Right ventricle myocardium superior (tissue), 1 donor: ENCODE measurements around the gene IZUMO1R. TPM values are rescaled to one million over a fixed set of nuclear protein-coding genes. Genes with fewer than 3 reads are reported as not detected.
"Not testable (repeated sequence)": the region's sequence is repeated elsewhere in the genome, so short reads cannot be mapped to it uniquely, and the experiment has no call there.

ENCODE experiments used
- ATAC-seq: fragments of 200-7000 bp; cut with Tn5 transposase; one replicate; pipeline ENCODE4 v1.9.1; 2020; ENCODE audit warnings: mild to moderate bottlenecking; ENCODE audit not compliant: poor library complexity
- DNase-seq: peaks from one replicate; pipeline ENCODE4 v3.0.0-alpha.2; 2020
- intact Hi-C: fragments of 100-400 bp; cut with DNase I; formaldehyde crosslinking; loops from one replicate; pipeline ENCODE4 v1.11.2; 2022
- long read RNA-seq: library from polyadenylated mRNA; unstranded; transcript quantifications from one replicate; pipeline ENCODE4 v2.0.0, GENCODE V29; 2021
- total RNA-seq: library from RNA; stranded (reverse); fragmentation: NEBNext Ultra II Directional; extraction: Animal tissue kit (Norgen Biotek cat#: 25700); gene quantifications from one replicate; pipeline ENCODE4 v1.2.1, GENCODE V29; 2021
- donor health status: DM: no; HTN: yes; CAD: no; lungs with severe emphysema.

IZUMO1R gene
- total RNA-seq = not detected
- long read RNA-seq = 0 reads

DNA sequence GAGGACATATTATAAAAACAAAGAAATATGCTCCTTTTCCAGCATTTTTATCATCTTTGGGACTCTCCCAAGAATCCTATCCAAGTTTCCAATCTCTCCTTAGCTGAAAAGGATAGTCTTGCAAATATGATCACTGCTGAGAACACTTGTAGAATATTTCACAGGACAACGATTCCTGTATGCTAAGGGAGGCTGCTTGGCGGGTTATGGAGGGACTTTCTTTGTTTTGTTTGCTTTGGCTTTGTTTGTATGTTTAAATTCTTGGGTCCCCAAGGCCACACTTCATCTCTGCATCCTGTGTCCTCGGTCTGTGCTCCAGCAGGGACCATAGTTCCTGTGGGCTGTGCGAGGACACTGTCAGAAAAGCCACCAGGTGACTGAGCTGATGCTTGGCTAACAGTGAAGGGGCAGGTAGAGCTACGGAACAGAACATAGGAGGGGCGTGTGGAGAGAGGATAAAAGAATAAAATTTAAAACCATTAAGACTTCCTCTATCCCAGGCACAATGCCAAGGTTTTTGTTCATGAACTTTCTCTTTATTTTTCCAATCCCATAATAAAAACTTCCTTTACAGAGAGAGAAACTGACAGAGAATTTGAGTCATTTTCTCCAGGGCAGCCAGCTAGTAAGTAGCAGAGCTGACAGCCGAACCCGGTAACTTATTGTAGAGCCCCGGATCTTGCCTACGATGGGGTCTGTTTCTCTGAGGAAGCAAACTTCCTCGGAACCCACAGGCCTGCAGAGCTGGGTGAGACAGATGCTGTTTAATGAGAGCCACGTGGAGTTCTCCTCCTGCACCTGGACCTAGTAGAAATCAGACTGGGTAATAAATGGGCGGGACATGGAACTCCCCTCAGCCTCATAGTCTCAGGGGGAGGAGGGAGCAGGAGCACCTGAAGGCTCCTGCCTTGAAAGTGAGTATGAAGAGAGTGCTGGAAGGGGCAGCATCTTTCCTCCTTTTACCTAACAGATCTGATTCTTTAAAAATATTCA lies at the start of gene IZUMO1R:
Gene IZUMO1R, plus strand, starts transcription at position 615 of the 993 bp plus-strand sequence. CDS start 1,057 bp downstream, outside the sequence.
- intact Hi-C loops = no loop called here
- ATAC-seq (peak; percentile 78), DNase-seq (no peak)

DNA sequence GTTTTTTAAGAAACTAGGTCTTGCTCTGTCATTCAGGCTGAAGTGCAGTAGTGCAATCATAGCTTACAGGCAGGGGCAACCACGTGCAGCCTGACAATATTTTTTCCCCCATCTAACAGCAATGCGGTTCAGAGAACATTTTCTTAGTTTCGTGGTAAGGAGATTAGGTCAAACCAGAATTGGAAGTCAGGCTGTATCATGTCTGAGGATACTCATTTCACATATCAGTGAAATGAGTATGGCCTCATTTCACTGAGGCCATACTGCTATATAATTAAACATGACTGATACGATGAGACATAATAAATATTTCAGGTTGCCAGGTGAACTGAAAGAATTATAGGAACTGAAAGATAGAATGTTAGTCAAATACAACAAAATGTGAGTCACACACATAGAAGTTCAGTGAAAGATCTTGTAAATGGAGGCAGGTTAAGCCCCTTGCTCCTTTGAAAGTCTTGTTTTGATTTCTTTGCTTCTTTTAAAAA lies 32.5 kb upstream of the IZUMO1R start:
- ATAC-seq = no peak
- intact Hi-C loops = no loop called here
- no peak for DNase-seq

- ATAC-seq (peak; percentile 79), DNase-seq (peak; percentile 44)
- intact Hi-C loops = no loop called here
These were observed 31.6 kb upstream of the IZUMO1R start for GRCh38 chr11:94272738-94273313.

- DNase-seq (no peak), ATAC-seq (no peak)
- intact Hi-C loops = no loop called here
These were observed 28.4 kb upstream of the IZUMO1R start for GRCh38 chr11:94275961-94276360.

GRCh38 chr11:94276943-94277342 lies 27.4 kb upstream of the IZUMO1R start:
- DNase-seq (no peak), ATAC-seq (no peak)
- intact Hi-C loops = no loop called here

DNA sequence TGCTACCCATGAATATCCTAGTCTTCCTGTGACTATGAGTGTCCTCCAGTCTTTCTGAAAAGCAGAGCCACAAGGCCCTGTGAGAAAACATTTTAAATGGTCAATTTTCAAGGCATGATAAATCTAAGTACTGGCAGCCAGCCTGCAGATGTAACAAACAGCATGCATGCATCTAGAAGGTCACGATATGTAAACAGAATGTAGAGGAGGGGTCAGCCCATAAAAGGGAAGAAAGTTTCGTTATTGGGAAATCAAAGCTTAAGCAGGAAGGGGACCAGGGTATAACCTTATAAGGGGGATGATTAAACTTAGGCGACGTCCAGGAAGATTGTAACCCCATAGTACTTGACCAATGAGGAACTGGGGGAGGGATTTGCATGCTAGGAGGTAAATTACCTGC lies 26.2 kb upstream of the IZUMO1R start:
- DNase-seq, ATAC-seq, intact Hi-C loops: not testable (repeated sequence)

GRCh38 chr11:94279996-94280395 lies 24.4 kb upstream of the IZUMO1R start:
- ATAC-seq = no peak
- DNase-seq = no peak
- intact Hi-C loops = no loop called here

- no peak for ATAC-seq
- DNase-seq = no peak
- intact Hi-C loops = no loop called here
These were observed 23.1 kb upstream of the IZUMO1R start for GRCh38 chr11:94281324-94281723.

GRCh38 chr11:94283678-94284077 lies 20.7 kb upstream of the IZUMO1R start:
- peak; percentile 79 for ATAC-seq
- intact Hi-C loops = no loop called here

GRCh38 chr11:94295534-94295933 lies 8.8 kb upstream of the IZUMO1R start:
- intact Hi-C loops = no loop called here
- DNase-seq (no peak), ATAC-seq (no peak)

More at GRCh38 chr11:94283678-94284077, 20.7 kb upstream of the IZUMO1R start:
- DNase-seq = no peak

DNA sequence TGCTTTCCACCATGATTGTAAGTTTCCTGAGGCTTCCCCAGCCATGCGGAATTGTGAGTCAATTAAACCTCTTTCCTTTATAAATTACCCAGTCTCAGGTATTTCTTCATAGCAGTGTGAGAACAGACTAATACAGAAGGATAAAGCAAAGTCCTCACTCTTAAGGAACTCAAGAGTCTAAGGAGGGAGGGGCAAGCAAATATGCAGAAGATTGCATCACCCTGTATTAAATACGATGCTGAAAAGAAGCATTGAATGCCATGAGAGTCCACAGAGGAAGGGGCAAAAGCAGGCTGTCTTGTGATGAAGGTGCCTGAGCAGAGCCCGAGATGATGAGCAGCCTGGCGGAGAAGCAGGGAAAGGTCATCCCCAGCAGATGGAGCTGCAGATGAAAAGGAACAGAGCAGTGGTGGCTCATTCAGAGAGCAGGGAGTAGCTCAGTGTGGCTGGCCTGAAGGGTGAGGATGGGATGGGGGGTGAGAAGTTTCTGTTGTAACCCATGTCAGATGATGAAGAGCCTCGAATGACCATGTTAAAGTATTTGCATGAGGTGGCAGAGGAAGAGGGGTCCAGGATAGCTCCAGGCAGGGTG lies 6.3 kb upstream of the IZUMO1R start:
- ATAC-seq = no peak
- intact Hi-C loops = no loop called here
- no peak for DNase-seq

- no peak for ATAC-seq
- intact Hi-C loops = no loop called here
These were observed 1.6 kb upstream of the IZUMO1R start for GRCh38 chr11:94302776-94303175.

DNA sequence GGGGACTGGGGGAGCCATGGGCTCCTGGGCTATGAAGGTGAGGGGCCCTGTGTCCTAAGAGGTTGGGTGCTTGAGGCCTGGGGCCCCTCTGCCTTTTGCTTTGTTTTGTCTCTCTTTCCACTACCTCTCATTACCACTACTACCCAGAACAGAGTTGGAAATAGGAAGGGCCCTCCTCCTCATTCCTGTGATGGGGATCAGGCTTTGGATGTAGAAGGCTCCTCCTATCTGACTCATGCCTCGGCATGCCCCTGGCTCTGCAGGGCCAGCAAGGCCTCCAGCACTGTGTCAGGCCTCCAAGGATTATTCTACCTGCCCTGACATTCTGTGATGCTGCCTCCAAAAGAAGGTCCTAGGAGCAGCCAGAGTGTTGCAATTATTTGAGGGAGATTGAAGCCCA lies 766 bp downstream of the IZUMO1R start:
- ATAC-seq (no peak), DNase-seq (no peak)
- intact Hi-C loops = no loop called here

More at GRCh38 chr11:94302776-94303175, 1.6 kb upstream of the IZUMO1R start:
- no peak for DNase-seq

DNA sequence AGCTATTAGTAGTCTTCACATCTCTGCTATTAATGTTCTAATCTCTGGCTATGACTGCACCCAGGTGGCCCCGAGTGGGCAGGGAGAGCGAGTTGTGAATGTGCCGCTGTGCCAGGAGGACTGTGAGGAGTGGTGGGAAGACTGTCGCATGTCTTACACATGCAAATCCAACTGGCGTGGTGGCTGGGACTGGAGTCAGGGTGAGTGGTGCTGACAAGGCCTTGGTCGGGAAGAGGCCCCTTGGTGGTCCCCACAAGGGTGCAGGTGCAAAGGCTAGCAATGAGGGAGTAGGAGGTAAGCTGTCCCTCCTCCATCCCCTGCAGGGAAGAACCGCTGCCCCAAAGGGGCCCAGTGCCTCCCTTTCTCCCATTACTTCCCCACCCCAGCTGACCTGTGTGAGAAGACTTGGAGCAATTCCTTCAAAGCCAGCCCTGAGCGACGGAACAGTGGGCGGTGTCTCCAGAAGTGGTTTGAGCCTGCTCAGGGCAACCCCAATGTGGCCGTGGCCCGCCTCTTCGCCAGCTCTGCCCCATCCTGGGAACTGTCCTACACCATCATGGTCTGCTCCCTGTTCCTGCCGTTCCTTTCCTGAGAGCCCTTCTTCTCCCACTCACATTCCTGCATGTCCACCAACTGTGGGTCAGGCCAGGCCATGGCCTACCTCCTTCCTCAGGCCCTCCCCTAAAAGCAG lies 2.9 kb downstream of the IZUMO1R start:
- intact Hi-C loops = no loop called here

GRCh38 chr11:94308024-94308423 lies 3.6 kb downstream of the IZUMO1R start:
- intact Hi-C loops = no loop called here
- DNase-seq (no peak), ATAC-seq (no peak)

More for the DNA sequence above, 2.9 kb downstream of the IZUMO1R start:
- no peak for DNase-seq
- no peak for ATAC-seq

GRCh38 chr11:94309757-94310156 lies 5.4 kb downstream of the IZUMO1R start:
- intact Hi-C loops = no loop called here
- ATAC-seq (no peak), DNase-seq (no peak)

- ATAC-seq (no peak), DNase-seq (no peak)
- intact Hi-C loops = no loop called here
These were observed 6.0 kb downstream of the IZUMO1R start for GRCh38 chr11:94310191-94310875.

DNA sequence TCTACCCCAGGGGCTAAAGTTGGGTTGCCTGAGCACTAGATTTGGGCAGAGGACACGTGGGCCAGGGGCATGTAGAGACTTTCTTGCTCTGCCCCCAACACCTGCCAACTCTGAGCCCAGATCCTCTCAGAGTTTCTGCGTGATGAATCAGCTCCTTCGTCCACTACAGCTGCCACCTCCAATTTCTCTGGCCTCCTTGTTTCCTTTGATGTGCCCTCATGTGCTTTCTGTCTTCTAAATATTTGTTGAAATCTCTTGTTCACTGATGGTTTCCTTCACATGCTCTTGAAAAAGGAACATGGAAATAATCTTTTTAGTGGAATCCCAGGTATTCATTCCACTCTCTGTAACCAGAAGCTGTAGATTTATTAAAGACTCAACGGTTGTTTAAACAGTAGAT lies 8.0 kb downstream of the IZUMO1R start:
- ATAC-seq = no peak
- intact Hi-C loops = no loop called here
- no peak for DNase-seq
